Measurements from ENCODE around the gene CDHR3.

The CDHR3 gene

DNA sequence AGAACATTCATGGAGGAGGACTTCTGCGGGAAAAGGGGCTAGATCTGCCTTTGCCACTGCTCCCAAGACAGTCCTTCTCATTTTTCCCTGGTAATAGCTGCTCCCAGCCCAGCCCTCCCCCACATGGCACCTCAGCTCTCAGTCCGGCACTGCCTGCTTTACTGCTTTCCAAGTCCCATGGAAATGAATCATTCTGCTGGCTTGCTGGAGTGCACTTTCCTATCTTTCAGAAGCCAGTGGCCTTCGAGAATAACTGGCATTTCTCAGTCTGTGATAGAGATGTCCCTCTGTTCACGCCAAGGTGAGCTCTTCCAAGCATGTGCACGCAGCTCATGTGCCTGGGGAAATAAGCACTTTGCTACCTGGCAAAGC is 87.7 kb downstream of the CDHR3 start:
- no peak for DNase-seq (ENCODE audit: low spot score)

DNA sequence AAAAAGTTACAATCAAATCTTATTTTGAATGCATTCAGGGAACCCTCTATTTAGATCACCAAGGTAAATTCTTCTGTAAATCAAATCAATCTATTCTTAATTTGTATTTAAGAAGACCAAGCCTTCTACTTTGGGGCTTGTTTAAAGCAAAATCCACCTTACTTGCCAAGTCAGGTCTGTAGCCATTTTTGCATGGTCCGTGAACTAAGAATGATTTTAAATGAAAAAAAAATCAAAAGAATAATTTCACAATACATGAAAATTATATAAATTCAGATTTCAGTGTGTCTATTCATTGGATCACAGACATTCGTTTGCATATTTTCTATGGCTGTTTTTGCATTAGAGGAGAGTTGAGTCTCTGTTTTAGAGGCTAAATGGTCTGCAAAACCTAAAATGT is 89.6 kb downstream of the CDHR3 start:
- DNase-seq (ENCODE audit: low spot score): no peak

- no peak for DNase-seq (ENCODE audit: low spot score)
Measured at GRCh38 chr7:106053109-106053508, 90.0 kb downstream of the CDHR3 start.

DNA sequence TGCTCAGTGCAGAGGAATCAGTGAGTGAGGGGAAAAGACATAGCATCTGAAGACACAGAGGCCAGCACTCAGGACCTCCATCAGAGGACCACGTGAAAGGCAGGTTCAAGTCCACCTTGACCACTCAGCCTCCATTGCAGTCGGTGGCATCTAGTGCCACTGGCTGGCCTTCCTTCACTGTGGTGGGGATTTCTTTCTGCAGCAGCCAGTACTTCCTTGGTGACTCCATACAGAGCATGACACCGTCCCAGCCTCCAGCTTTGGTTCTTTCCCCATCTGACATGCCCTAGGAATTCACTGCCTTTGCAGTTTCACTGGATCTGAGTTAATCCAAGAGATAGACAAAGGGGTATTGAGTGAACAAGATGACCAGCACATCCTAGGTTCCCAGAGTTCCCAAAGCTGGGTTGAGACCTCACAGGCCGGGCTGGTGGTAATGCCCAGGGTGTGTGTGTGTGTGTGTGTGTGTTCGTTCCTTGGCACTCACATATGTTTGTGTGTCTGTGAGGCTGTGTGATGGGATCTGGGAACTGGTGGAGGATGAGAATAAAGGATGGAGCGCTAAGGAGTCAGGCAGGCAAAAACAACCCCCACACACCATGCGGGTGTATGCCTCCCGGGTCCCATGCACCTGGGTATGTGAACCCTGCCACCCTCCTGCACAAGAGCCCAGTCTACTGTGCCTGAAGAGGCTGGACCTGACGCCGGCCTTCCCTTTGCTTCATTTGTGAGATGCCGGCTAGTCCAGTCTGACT is 91.3 kb downstream of the CDHR3 start:
- no peak for DNase-seq (ENCODE audit: low spot score)

GRCh38 chr7:106054971-106055532 is 92.0 kb downstream of the CDHR3 start:
- no peak for DNase-seq (ENCODE audit: low spot score)

DNA sequence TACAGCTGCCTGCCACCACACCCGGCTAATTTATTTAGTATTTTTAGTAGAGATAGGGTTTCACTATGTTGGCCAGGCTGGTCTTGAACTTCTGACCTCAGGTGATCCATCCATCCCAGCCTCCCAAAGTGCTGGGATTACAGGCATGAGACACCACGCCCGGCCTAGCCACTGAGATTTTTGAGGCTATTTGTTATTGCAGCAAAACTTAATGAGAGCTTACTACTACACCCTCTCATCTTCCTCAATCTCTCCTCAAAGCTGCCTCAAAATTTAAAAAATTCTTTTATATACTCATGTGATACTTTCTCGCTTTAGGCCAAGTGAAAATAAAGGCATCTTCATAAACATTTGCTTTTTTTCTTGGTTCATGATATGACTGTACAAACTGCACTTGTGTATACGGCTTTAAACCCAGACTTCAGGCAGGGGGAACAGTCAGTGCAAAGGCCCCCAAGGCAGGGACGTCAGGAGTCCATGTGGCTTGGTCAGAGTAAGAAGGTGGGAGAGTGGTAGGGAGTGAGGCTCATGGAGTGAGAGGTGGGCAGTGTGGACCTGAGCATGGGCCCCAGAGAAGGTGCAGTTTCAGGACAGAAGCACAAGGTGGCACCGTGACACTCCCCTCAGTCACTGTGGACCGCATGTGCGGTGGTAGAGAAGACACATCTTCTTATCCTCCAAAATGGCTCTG is 93.6 kb downstream of the CDHR3 start:
- peak; percentile 72 for DNase-seq (ENCODE audit: low spot score)

DNA sequence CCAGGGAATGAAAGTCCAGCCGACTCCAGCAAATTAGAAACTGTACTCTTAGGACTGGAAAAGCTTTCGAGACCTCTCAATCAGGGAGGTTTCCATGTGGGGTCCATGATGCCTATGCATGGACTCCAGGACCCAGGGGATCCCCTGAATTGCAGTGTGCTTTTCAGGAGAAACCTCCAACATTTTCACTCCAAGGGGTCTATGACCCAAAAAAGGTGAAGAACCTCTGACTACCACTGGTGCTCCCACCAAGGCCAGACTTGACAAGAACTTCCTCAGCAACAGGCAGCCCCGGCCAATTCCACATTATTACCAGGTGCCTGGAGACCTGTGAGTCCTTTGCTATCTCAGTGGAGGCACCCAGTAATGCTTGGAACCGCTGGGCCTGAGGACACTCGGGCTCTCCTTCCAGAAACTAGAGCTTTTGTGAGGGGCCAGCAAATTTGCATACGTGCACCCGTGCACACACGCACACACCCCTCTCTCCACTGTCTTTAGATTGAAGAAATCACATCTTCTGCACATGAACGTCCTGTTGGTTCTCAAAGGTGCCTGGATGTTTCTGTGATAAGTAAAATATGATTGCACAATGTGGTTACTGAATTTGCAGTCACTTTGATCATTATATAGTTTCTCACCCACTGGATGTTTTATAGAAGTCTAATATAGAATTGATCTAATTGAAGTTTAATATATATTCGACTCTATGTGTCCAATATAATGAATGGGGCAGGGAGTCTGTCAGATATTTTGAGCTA is 94.3 kb downstream of the CDHR3 start:
- DNase-seq (ENCODE audit: low spot score): no peak

DNA sequence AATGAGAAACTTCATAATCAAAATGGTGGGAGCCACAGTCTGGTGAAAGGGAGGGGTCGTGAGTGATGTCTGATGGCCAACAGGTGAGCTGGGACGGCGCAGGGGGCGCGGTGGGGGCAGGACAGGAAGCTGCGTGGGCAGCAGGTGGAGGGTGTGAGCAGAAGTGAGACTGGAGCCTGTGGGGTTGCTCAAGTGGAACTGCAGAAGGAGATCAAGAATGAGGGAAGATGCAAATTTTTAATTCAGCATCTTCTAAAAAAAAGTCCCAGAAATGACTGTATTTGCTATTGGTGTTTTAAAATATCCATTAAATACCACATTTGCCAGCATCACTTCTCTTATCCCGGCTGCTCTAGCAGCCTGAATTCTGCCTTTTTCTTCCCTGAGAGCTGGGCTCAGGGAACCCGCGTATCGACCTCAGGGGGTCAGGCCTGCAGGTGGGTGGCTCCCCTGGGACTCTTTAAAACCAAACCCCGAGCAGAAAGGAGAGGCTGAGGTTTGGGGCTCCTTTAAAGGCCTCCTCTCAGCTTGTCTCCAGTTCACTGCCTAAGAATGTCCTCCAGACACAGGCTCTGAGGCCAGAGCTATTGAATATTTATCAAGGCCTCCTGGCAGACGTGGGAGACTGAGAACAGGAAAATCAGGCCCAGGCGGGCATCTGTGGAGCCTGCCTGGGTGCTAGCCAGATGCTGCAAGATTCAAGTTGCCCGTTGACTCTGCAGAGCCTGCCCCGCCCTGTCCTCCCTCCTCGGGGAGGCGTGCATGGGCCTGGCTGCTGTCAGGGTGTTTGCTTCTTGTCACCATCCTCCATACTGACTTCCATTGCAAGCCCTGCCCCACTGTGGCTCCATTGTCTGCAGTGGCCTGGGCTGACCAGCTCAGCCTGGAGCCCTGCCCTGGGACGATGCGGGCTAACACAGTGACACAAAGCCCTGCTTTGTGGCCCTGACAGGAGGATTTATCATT is 95.2 kb downstream of the CDHR3 start:
- DNase-seq (ENCODE audit: low spot score): no peak

GRCh38 chr7:106058928-106059324 is 95.9 kb downstream of the CDHR3 start:
- DNase-seq (ENCODE audit: low spot score): no peak

DNA sequence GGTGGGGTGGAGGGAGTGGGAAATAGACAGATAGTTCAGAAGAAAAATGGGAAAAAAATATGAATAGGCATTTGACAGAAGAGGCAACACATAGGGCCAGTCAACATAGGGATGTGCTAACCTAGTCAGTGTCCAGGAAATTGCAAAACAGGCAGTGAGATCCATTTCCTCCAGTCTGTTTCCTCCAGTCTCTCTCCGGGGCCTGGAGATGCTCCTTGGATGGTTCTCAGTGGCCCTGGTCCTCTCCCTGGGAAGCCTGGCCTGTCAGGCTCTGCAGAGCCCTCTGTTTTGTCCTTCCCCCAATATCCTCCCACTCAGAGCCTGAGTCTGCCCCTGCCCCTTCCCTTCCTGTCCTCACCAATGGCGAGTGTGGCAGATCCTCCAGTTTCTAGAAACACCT is 96.5 kb downstream of the CDHR3 start:
- no peak for DNase-seq (ENCODE audit: low spot score)

DNA sequence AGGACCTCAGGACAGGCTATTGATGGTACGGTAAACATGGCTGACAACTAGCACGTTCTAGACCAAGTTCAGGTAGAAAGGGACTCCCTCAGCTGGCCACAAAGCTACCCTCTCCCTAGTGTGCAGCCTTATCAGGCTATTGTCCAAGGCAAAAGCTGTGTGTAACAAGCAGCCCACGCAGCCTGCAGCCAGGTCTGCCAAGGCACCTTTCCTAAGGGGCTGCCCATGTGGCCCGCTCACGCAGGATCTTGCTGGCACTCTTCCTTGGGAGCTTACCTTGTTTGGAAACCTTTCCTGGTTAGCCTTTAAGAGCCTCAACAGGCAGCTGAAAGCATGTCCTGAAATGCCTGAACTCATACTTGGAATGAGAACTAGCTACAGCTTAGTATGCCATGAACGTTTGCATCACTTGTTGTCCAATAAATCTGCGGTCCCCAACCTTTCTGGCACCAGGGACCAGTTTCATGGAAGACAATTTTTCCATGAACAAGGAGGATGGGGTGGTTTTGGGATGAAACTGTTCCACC is 97.4 kb downstream of the CDHR3 start:
- DNase-seq (ENCODE audit: low spot score): no peak

DNA sequence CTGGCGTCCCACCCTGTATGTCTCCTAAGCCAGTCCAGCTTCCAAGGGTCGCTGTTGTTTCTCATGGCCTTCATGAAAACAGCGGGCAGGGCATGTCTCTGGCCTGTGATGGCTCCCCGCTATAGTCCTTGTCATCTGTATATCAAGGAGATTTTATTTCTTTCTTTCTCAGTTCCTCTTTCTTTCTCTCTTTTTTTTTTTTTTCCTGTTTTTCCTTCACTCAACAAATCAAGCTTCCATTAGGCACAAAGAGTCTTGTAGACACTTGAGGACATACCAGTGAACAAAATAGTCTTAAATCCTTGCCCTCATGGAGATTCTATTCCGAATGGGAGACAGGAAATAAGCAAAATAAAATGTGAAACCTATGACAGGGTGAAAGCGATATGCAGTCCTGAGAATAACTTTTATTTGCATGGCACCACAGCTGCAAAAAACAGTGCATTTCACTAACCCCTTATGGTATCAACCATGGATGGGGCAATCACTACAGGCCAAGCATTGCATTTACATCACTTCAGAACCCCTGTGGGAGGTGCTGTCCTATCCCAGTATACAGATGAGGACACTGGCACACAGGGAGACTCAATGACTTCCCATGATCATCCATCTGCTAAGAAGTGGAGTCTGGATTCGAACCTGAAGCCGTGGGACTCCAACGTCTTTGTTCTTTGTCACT is 98.4 kb downstream of the CDHR3 start:
- DNase-seq (ENCODE audit: low spot score): no peak

GRCh38 chr7:106062006-106062405 is 98.9 kb downstream of the CDHR3 start:
- no peak for DNase-seq (ENCODE audit: low spot score)

DNA sequence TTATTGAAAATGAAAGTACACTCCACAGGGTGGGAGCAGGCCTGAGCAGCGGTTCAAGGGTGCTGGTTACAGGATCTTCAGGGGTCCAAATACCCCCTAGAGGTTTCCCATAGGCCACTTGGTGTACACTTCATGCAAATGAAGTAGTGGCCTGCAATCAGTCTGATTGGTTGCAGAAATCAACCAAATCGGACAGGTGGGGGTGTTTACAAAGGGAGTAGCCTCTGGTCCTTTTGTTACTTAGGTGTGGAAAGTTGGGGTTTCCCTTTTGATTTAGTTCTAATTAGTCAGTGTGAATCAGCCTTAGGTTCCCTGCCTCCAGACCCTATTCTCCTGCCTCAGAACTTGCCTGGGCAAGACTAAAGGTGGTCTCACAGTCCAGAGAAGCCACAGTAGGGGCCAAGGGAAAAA is 99.5 kb downstream of the CDHR3 start:
- DNase-seq (ENCODE audit: low spot score): no peak

- no peak for DNase-seq (ENCODE audit: low spot score)
Measured at GRCh38 chr7:106063024-106063423, 100.0 kb downstream of the CDHR3 start.

- DNase-seq (ENCODE audit: low spot score): no peak
Measured at GRCh38 chr7:106063692-106064091, 100.6 kb downstream of the CDHR3 start.

- no peak for DNase-seq (ENCODE audit: low spot score)
Measured at GRCh38 chr7:106064316-106064715, 101.3 kb downstream of the CDHR3 start.

- DNase-seq (ENCODE audit: low spot score): no peak
Measured at GRCh38 chr7:106064771-106065574, 101.9 kb downstream of the CDHR3 start.

DNA sequence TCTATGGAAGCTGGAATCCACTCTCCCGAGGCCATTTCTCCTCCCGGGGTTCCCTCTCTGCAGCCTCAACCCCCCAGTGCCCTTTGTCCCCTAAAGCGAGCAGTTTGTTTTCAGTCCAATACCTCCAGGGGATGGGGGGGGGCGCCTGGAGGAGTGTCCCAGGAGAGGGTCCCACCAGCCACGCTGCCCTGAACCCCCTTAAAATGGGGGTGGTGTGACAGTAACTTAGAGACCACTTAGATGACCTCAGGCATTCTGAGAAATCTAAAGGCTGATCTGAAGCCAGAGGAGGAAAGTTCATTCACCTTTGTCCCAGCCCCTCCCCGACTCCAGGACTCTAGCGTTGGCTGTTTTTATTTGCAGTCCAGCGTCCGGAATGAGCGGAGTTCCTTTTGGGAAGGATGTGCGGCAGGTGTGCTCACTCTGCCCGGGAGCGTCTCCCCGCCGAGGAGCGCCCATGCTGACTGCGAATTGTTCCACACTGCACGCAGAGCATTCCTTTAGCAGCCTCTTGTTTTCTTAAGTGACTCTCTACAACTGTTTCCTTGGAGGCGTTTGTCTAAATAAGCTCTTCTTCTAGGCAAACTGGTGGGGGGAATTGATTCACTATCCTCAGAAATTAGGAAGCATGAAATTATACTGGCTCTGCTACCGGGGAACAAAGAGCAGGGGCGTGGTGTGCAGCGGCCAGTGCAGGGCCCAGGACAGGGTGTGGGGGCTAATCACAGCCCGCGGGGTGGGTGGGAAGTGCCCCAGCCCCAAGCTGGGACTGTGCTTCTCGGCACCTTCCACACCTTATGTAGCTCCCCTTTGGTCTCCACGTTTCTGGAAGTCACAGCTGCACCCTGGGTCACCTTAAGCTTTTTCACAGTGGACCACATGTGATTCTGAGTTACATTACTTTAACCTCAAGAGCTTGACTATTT is 102.8 kb downstream of the CDHR3 start:
- DNase-seq (ENCODE audit: low spot score): no peak

All from CD4-positive, alpha-beta T cell treated with Interleukin-2 at 100 ng/mL for 4 hours (primary cell).